ENCODE data around the gene SIK2.

DNA sequence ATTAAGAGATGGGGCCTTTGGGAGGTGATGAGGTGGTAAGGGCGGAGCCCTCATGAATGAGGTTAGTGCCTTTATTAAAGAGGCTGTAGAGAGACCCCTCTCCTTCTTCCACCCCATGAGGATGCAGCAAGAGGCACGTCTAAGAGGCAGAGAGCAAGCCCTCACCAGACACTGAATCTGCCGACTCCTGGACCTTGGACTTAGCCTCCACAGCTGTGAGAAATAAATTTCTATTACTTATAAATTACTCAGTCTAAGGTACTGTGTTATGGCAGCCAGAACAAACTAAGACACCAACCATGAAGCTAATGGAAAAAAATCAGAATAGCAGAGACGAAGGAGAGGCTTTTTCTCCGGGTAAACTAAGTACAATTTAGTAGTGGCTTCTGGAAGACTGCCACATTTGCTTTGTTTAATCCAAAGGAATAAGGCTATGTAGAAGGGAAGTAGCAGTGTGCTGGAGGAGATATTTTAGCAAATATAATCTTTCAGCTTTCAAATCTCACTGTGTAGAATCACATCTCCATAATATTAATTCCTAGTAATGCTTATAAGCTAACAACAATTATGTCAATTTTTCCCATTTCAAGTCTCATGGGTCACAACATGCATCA lies 12.3 kb upstream of the SIK2 start:
- TF ChIP-seq ARNTL (CRISPR knock-in tag; IDR thresholded peaks at IDR 0.05; ENCODE audit: borderline replicate concordance, low read depth) (no peak), ZNF565 (CRISPR knock-in tag; conservative IDR thresholded peaks at IDR 0.05; ENCODE audit: low read depth) (no peak), SNAI2 (CRISPR knock-in tag; IDR thresholded peaks at IDR 0.05) (no peak), ZFP30 (CRISPR knock-in tag; IDR thresholded peaks at IDR 0.05) (no peak), ZFP3 (CRISPR knock-in tag; IDR thresholded peaks at IDR 0.05) (no peak), CSDC2 (CRISPR knock-in tag; IDR thresholded peaks at IDR 0.05) (no peak), ESRRG (CRISPR knock-in tag; IDR thresholded peaks at IDR 0.05) (no peak), TOX (CRISPR knock-in tag; IDR thresholded peaks at IDR 0.05; ENCODE audit: borderline replicate concordance) (no peak)
- TF ChIP-seq, protein P1, sequence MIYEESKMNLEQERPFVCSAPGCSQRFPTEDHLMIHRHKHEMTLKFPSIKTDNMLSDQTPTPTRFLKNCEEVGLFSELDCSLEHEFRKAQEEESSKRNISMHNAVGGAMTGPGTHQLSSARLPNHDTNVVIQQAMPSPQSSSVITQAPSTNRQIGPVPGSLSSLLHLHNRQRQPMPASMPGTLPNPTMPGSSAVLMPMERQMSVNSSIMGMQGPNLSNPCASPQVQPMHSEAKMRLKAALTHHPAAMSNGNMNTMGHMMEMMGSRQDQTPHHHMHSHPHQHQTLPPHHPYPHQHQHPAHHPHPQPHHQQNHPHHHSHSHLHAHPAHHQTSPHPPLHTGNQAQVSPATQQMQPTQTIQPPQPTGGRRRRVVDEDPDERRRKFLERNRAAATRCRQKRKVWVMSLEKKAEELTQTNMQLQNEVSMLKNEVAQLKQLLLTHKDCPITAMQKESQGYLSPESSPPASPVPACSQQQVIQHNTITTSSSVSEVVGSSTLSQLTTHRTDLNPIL (CRISPR knock-in tag; IDR thresholded peaks at IDR 0.05; ENCODE audit: low read depth) = no peak
- TF ChIP-seq, protein P2, sequence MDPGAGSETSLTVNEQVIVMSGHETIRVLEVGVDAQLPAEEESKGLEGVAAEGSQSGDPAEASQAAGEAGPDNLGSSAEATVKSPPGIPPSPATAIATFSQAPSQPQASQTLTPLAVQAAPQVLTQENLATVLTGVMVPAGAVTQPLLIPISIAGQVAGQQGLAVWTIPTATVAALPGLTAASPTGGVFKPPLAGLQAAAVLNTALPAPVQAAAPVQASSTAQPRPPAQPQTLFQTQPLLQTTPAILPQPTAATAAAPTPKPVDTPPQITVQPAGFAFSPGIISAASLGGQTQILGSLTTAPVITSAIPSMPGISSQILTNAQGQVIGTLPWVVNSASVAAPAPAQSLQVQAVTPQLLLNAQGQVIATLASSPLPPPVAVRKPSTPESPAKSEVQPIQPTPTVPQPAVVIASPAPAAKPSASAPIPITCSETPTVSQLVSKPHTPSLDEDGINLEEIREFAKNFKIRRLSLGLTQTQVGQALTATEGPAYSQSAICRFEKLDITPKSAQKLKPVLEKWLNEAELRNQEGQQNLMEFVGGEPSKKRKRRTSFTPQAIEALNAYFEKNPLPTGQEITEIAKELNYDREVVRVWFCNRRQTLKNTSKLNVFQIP (CRISPR knock-in tag; IDR thresholded peaks at IDR 0.05; ENCODE audit: borderline replicate concordance, low read depth) = no peak
